Measurements from ENCODE around the gene AFF1.

GRCh38 chr4:87150498-87151261 lies 215.9 kb downstream of the AFF1 start:
- TF ChIP-seq CTCF (IDR thresholded peaks at IDR 0.05) (peak; percentile 77 to 95 (median 82)), POLR2A (IDR thresholded peaks at IDR 0.05) (no peak)
